ENCODE data around the gene ZMYM3. TPM values are rescaled to one million over a fixed set of nuclear protein-coding genes. Genes with fewer than 3 reads are reported as not detected.

Gene ZMYM3
- total and polyA plus RNA-seq, 2 donors (not counting 1 experiment from before 2014, with no cell fraction given), result 13.4 to 16.8 TPM

DNA sequence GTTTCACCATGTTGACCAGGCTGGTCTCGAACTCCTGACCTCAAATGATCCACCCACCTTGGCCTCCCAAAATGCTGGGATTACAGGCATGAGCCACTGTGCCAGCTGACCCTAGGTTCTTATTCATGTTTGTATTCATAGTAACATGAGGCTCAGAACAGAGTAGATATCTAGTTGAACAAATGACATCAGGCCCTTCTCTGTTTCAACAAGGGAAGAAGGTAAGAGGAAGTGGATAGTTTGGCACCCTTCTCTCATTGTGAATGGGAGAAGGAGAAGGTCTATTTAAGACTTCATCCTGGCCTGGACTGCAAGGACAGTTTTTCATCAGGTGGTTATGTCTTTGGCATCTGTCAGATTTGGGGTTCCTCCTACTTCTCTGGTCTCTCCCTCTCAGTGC, 17.1 kb downstream of the ZMYM3 start:
- DNase-seq (ENCODE audit: low read depth in 2 of 2), result no peak
- H3K9ac ChIP-seq (ENCODE audit: insufficient read depth, low read length), result no peak overlapping the region
- H3K36me3 ChIP-seq (ENCODE audit: control insufficient read depth, insufficient read depth, low read length), result peaks cover 1% of the 10 kb centered on the region
- H3K79me2 ChIP-seq (ENCODE audit: control insufficient read depth, insufficient read depth, low read length), result no peaks in the 10 kb centered on the region
- no peak overlapping the region for H3K27ac ChIP-seq (ENCODE audit: insufficient read depth, low read length)
- no peaks in the 10 kb centered on the region for H3K27me3 ChIP-seq (ENCODE audit: control insufficient read depth, insufficient read depth, low read length)
- no peak overlapping the region for H2AFZ ChIP-seq (ENCODE audit: low read length)
- no peaks in the 10 kb centered on the region for H3K4me1 ChIP-seq (ENCODE audit: control insufficient read depth, extremely low read depth, insufficient read depth, low read length)
- H4K20me1 ChIP-seq (ENCODE audit: control insufficient read depth, extremely low read depth, insufficient read depth, low read length), result no peaks in the 10 kb centered on the region
- TF ChIP-seq, protein P1, sequence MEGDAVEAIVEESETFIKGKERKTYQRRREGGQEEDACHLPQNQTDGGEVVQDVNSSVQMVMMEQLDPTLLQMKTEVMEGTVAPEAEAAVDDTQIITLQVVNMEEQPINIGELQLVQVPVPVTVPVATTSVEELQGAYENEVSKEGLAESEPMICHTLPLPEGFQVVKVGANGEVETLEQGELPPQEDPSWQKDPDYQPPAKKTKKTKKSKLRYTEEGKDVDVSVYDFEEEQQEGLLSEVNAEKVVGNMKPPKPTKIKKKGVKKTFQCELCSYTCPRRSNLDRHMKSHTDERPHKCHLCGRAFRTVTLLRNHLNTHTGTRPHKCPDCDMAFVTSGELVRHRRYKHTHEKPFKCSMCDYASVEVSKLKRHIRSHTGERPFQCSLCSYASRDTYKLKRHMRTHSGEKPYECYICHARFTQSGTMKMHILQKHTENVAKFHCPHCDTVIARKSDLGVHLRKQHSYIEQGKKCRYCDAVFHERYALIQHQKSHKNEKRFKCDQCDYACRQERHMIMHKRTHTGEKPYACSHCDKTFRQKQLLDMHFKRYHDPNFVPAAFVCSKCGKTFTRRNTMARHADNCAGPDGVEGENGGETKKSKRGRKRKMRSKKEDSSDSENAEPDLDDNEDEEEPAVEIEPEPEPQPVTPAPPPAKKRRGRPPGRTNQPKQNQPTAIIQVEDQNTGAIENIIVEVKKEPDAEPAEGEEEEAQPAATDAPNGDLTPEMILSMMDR (conservative IDR thresholded peaks at IDR 0.05 in 1 of 2, IDR thresholded peaks at IDR 0.05 in 1 of 2; ENCODE audit: low read depth in 1 of 2, low read length in 2 of 2), result no peak
- TF ChIP-seq EZH2 (IDR thresholded peaks at IDR 0.05; ENCODE audit: low read length, missing control alignments), result no peak
- no peaks in the 10 kb centered on the region for H3K9me3 ChIP-seq (ENCODE audit: control insufficient read depth, insufficient read depth, low read depth, low read length)
- no peak overlapping the region for H3K4me3 ChIP-seq (replicated peaks in 1 of 4; ENCODE audit: control extremely low read depth in 1 of 4, insufficient read depth in 1 of 4, low read depth in 3 of 4, low read length in 4 of 4)
- no peak overlapping the region for H3K4me2 ChIP-seq (ENCODE audit: extremely low read depth, insufficient read depth, low read length)

DNA sequence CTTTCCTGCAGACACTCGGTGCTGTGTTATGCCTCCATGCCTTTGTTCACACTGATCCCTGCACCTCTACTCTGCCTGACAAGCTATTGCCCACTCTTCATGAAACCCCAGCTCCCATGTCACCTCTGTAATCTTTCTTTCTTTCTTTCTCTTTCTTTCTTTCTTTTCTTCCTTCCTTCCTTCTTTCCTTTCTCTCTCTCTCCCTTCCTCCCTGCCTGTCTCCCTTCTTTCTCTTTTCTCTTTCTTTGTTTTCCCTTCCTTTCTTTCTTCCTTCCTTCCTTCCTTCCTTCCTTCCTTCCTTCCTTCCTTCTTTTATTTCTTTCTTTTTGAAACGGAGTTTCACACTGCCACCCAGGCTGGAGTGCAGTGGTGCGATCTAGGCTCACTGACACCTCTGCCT, 18.5 kb downstream of the ZMYM3 start:
- H3K79me2 ChIP-seq (ENCODE audit: control insufficient read depth, insufficient read depth, low read length), result no peaks in the 10 kb centered on the region
- no peak for DNase-seq (ENCODE audit: low read depth in 2 of 2)
- no peaks in the 10 kb centered on the region for H3K27me3 ChIP-seq (ENCODE audit: control insufficient read depth, insufficient read depth, low read length)
- H3K4me2 ChIP-seq (ENCODE audit: extremely low read depth, insufficient read depth, low read length), result no peak overlapping the region
- no peaks in the 10 kb centered on the region for H3K4me1 ChIP-seq (ENCODE audit: control insufficient read depth, extremely low read depth, insufficient read depth, low read length)
- no peak overlapping the region for H3K27ac ChIP-seq (ENCODE audit: insufficient read depth, low read length)
- TF ChIP-seq EZH2 (IDR thresholded peaks at IDR 0.05; ENCODE audit: low read length, missing control alignments), result no peak
- TF ChIP-seq, protein P1 (conservative IDR thresholded peaks at IDR 0.05 in 1 of 2, IDR thresholded peaks at IDR 0.05 in 1 of 2; ENCODE audit: low read depth in 1 of 2, low read length in 2 of 2), result no peak
- H3K4me3 ChIP-seq (replicated peaks in 1 of 4; ENCODE audit: control extremely low read depth in 1 of 4, insufficient read depth in 1 of 4, low read depth in 3 of 4, low read length in 4 of 4), result no peak overlapping the region
- H4K20me1 ChIP-seq (ENCODE audit: control insufficient read depth, extremely low read depth, insufficient read depth, low read length), result no peaks in the 10 kb centered on the region
- no peaks in the 10 kb centered on the region for H3K36me3 ChIP-seq (ENCODE audit: control insufficient read depth, insufficient read depth, low read length)
- H3K9me3 ChIP-seq (ENCODE audit: control insufficient read depth, insufficient read depth, low read depth, low read length), result no peaks in the 10 kb centered on the region
- H2AFZ ChIP-seq (ENCODE audit: low read length), result no peak overlapping the region
- H3K9ac ChIP-seq (ENCODE audit: insufficient read depth, low read length), result no peak overlapping the region

DNA sequence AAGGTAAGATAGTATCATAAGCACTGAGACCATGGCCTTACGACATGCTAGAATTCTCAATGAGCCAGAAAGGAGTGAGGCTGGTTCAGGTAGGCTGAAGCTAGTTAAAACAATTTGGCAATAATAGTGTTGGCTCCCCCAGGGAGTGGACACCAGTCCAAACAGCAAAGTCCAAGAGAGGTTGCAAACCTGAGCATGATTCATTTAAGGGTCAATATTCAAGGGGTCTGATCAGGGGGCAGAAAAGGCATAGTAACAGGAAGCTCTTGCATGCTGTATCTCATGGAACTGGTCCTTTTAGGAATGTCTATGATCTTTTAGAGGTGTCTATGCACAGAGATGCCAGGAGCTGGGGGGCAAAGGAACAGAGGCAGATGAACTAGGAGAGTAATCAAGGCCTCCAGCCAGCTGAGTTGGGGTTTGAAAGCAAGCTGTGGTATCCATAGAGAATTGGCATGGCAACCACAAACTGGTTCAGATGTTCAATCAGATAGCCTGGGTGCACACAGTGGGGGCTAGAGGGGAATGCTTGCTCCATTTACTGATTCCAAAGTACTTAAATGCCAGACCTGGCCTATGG, 25.8 kb downstream of the ZMYM3 start:
- TF ChIP-seq, protein P1 (conservative IDR thresholded peaks at IDR 0.05 in 1 of 2, IDR thresholded peaks at IDR 0.05 in 1 of 2; ENCODE audit: low read depth in 1 of 2, low read length in 2 of 2), result no peak
- no peak for TF ChIP-seq EZH2 (IDR thresholded peaks at IDR 0.05; ENCODE audit: low read length, missing control alignments)
- Histone ChIP-seq H3K27me3 (ENCODE audit: control insufficient read depth, insufficient read depth, low read length) (no peaks in the 10 kb centered on the region), H3K4me3 (replicated peaks in 1 of 4; ENCODE audit: control extremely low read depth in 1 of 4, insufficient read depth in 1 of 4, low read depth in 3 of 4, low read length in 4 of 4) (no peak overlapping the region), H2AFZ (ENCODE audit: low read length) (no peak overlapping the region), H3K36me3 (ENCODE audit: control insufficient read depth, insufficient read depth, low read length) (no peaks in the 10 kb centered on the region), H3K79me2 (ENCODE audit: control insufficient read depth, insufficient read depth, low read length) (no peaks in the 10 kb centered on the region), H3K4me2 (ENCODE audit: extremely low read depth, insufficient read depth, low read length) (no peak overlapping the region), H3K9me3 (ENCODE audit: control insufficient read depth, insufficient read depth, low read depth, low read length) (no peaks in the 10 kb centered on the region), H3K27ac (ENCODE audit: insufficient read depth, low read length) (no peak overlapping the region), H4K20me1 (ENCODE audit: control insufficient read depth, extremely low read depth, insufficient read depth, low read length) (no peaks in the 10 kb centered on the region), H3K9ac (ENCODE audit: insufficient read depth, low read length) (no peak overlapping the region), H3K4me1 (ENCODE audit: control insufficient read depth, extremely low read depth, insufficient read depth, low read length) (no peaks in the 10 kb centered on the region)
- no peak for DNase-seq (ENCODE audit: low read depth in 2 of 2)

Measured in fibroblast of lung (primary cell).